Raji (cell line): ENCODE data around the gene DDX41.

ENCODE experiments used
- POLR2A ChIP-seq: IDR thresholded peaks from 2 replicates; pipeline ENCODE4 v1.6.1; 2011; ENCODE audit warnings: low read depth, low read length, control low read depth; ENCODE audit not compliant: insufficient read depth

DDX41 gene

GRCh38 chr5:177486256-177486655 is 30.5 kb downstream of the DDX41 start:
- TF ChIP-seq POLR2A: no peak

GRCh38 chr5:177484902-177485549 is 31.7 kb downstream of the DDX41 start:
- no peak for TF ChIP-seq POLR2A

GRCh38 chr5:177483994-177484901 is 32.5 kb downstream of the DDX41 start:
- no peak for TF ChIP-seq POLR2A

- no peak for TF ChIP-seq POLR2A
These were observed 33.7 kb downstream of the DDX41 start for GRCh38 chr5:177483042-177483441.

GRCh38 chr5:177482359-177482795 is 34.4 kb downstream of the DDX41 start:
- no peak for TF ChIP-seq POLR2A

GRCh38 chr5:177479774-177480173 is 37.0 kb downstream of the DDX41 start:
- no peak for TF ChIP-seq POLR2A

GRCh38 chr5:177478711-177479646 is 37.8 kb downstream of the DDX41 start:
- TF ChIP-seq POLR2A: no peak

- no peak for TF ChIP-seq POLR2A
These were observed 38.9 kb downstream of the DDX41 start for GRCh38 chr5:177477701-177478477.

- no peak for TF ChIP-seq POLR2A
These were observed 40.1 kb downstream of the DDX41 start for GRCh38 chr5:177476531-177477233.

GRCh38 chr5:177475563-177476427 is 41.0 kb downstream of the DDX41 start:
- TF ChIP-seq POLR2A: no peak

- TF ChIP-seq POLR2A: no peak
These were observed 41.8 kb downstream of the DDX41 start for GRCh38 chr5:177474846-177475562.

- TF ChIP-seq POLR2A: no peak
These were observed 42.7 kb downstream of the DDX41 start for GRCh38 chr5:177474002-177474476.
